GM08714 (cell line): ENCODE measurements around the gene HDAC4.

Experiments used
- H3K4me3 ChIP-seq: fragments of 200-500 bp; sonication (Bioruptor generic); 2 replicates; pipeline ENCODE4 v1.5.1; 2014; ENCODE audit warnings: mild to moderate bottlenecking, low read length, inconsistent platforms
- ZNF274 ChIP-seq: IDR thresholded peaks from 2 replicates; pipeline ENCODE4 v1.6.1; 2012; ENCODE audit warnings: mild to moderate bottlenecking, low read depth, low read length

Gene HDAC4

GRCh38 chr2:239339726-239340601 is 60.9 kb downstream of the HDAC4 start:
- H3K4me3 ChIP-seq, result no peak overlapping the region
- no peak for TF ChIP-seq ZNF274

GRCh38 chr2:239339241-239339640 is 61.6 kb downstream of the HDAC4 start:
- TF ChIP-seq ZNF274, result no peak
- no peak overlapping the region for H3K4me3 ChIP-seq

- no peak overlapping the region for H3K4me3 ChIP-seq
- no peak for TF ChIP-seq ZNF274
These were observed 62.8 kb downstream of the HDAC4 start for GRCh38 chr2:239337877-239338484.

GRCh38 chr2:239337122-239337876 is 63.5 kb downstream of the HDAC4 start:
- no peak overlapping the region for H3K4me3 ChIP-seq
- TF ChIP-seq ZNF274, result no peak

- no peak for TF ChIP-seq ZNF274
- H3K4me3 ChIP-seq, result no peak overlapping the region
These were observed 69.3 kb downstream of the HDAC4 start for GRCh38 chr2:239331560-239331959.

- no peak for TF ChIP-seq ZNF274
- H3K4me3 ChIP-seq, result no peak overlapping the region
These were observed 70.0 kb downstream of the HDAC4 start for GRCh38 chr2:239330836-239331235.

GRCh38 chr2:239329972-239330572 is 70.7 kb downstream of the HDAC4 start:
- no peak for TF ChIP-seq ZNF274
- no peak overlapping the region for H3K4me3 ChIP-seq

GRCh38 chr2:239329284-239329971 is 71.4 kb downstream of the HDAC4 start:
- no peak for TF ChIP-seq ZNF274
- H3K4me3 ChIP-seq, result no peak overlapping the region

GRCh38 chr2:239328351-239329191 is 72.2 kb downstream of the HDAC4 start:
- no peak for TF ChIP-seq ZNF274
- no peak overlapping the region for H3K4me3 ChIP-seq

- H3K4me3 ChIP-seq, result no peak overlapping the region
- TF ChIP-seq ZNF274, result no peak
These were observed 73.1 kb downstream of the HDAC4 start for GRCh38 chr2:239327536-239328350.

- H3K4me3 ChIP-seq, result no peak overlapping the region
- TF ChIP-seq ZNF274, result no peak
These were observed 73.8 kb downstream of the HDAC4 start for GRCh38 chr2:239326831-239327535.
